ENCODE measurements around the gene SNTG2.

DNA sequence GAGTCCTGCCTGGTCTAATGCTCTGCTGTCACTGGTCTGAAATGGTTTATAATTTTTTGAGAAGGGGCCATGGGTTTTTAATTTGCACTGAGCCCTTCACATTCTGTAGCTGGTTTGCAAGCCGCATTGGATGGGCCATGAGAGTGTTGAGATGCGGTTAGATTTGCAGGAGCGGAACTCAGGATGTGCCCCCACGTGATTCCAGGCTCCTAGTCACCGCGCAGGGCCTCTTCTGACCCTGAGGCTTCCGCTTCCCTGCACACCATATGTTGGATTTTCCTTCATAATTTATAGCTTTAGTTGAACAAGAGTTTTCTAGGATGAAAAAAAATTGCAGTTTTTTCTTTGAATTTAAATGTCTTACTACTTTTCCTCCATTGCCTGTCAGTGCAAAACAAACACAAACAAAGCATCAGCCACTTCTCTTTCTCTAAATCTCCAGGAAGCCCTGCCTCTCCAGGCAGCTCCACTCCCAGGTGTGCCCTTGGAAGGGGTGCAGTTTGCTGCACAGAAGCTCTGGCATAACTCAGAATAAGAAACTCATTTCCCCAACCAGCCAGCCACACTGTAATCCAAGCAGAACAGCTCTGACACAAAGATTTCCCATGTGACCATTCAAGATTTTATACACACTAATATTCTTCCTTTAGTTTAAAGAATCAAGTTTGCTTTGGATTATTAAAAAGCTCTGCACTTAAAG is 444.2 kb downstream of the SNTG2 start:
- TF ChIP-seq, protein P1, sequence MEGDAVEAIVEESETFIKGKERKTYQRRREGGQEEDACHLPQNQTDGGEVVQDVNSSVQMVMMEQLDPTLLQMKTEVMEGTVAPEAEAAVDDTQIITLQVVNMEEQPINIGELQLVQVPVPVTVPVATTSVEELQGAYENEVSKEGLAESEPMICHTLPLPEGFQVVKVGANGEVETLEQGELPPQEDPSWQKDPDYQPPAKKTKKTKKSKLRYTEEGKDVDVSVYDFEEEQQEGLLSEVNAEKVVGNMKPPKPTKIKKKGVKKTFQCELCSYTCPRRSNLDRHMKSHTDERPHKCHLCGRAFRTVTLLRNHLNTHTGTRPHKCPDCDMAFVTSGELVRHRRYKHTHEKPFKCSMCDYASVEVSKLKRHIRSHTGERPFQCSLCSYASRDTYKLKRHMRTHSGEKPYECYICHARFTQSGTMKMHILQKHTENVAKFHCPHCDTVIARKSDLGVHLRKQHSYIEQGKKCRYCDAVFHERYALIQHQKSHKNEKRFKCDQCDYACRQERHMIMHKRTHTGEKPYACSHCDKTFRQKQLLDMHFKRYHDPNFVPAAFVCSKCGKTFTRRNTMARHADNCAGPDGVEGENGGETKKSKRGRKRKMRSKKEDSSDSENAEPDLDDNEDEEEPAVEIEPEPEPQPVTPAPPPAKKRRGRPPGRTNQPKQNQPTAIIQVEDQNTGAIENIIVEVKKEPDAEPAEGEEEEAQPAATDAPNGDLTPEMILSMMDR (IDR thresholded peaks at IDR 0.05), result no peak
- no peak for TF ChIP-seq ZFX (IDR thresholded peaks at IDR 0.05; ENCODE audit: borderline replicate concordance)

All from 22Rv1 (cell line).